Ishikawa (cell line): ENCODE results near the gene NSG1.

Source experiments
- CEBPB ChIP-seq: IDR thresholded peaks from 2 replicates; pipeline ENCODE4 v1.6.1; 2012
- CREB1 ChIP-seq: IDR thresholded peaks from 2 replicates; pipeline ENCODE4 v1.6.1; 2012; ENCODE audit warnings: low read depth
- EGR1 ChIP-seq: IDR thresholded peaks from 2 replicates; pipeline ENCODE4 v1.6.1; 2012
- EP300 ChIP-seq: IDR thresholded peaks from 2 replicates; pipeline ENCODE4 v1.6.1; 2012; ENCODE audit warnings: borderline replicate concordance
- FOXM1 ChIP-seq: IDR thresholded peaks from 2 replicates; pipeline ENCODE4 v1.6.1; 2012; ENCODE audit warnings: low read depth, borderline replicate concordance
- NFIC ChIP-seq: IDR thresholded peaks from 2 replicates; pipeline ENCODE4 v1.6.1; 2012
- RAD21 ChIP-seq: IDR thresholded peaks from 2 replicates; pipeline ENCODE4 v1.6.1; 2012; ENCODE audit warnings: low read depth
- TAF1 ChIP-seq: IDR thresholded peaks from 2 replicates; pipeline ENCODE4 v1.6.1; 2012; ENCODE audit warnings: low read depth, mild to moderate bottlenecking
- TCF12 ChIP-seq: IDR thresholded peaks from 2 replicates; pipeline ENCODE4 v1.6.1; 2012; ENCODE audit warnings: low read depth
- TEAD4 ChIP-seq: IDR thresholded peaks from 2 replicates; pipeline ENCODE4 v1.6.1; 2012
- YY1 ChIP-seq: IDR thresholded peaks from 2 replicates; pipeline ENCODE4 v1.6.1; 2012; ENCODE audit warnings: low read depth
- ZBTB7A ChIP-seq: IDR thresholded peaks from 2 replicates; pipeline ENCODE4 v1.6.1; 2012; ENCODE audit warnings: low read depth
- TF ChIP-seq, protein P1 (sequence below): IDR thresholded peaks from 2 replicates; pipeline ENCODE4 v1.6.1; 2012; ENCODE audit warnings: low read depth, mild to moderate bottlenecking
- TF ChIP-seq, protein P2 (sequence below): IDR thresholded peaks from 2 replicates; pipeline ENCODE4 v1.6.1; 2012
- TF ChIP-seq, protein P3 (sequence below): IDR thresholded peaks from 2 replicates; pipeline ENCODE4 v1.6.1; 2012

NSG1 gene

DNA sequence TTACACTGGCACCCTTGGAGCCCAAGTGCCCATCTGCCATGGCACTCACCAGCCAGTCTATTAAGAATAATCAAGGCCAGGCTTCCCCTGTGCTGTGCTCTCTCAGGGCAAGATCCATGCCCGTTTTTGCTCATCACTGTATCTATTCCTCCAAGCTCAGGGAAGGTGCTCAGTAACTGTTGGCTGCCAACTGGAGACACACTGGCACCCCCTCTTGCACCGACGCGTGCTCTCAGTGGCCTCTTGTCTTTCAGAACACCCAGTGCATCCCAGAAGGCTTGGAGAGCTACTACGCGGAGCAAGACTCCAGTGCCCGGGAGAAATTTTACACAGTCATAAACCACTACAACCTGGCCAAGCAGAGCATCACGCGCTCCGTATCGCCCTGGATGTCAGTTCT is 30.1 kb downstream of the NSG1 start:
- TF ChIP-seq CREB1 (no peak), EP300 (no peak), ZBTB7A (no peak), TAF1 (no peak), RAD21 (no peak), CEBPB (no peak), EGR1 (no peak), TEAD4 (no peak), FOXM1 (no peak), YY1 (no peak), TCF12 (no peak), NFIC (no peak)
- TF ChIP-seq, protein P1, sequence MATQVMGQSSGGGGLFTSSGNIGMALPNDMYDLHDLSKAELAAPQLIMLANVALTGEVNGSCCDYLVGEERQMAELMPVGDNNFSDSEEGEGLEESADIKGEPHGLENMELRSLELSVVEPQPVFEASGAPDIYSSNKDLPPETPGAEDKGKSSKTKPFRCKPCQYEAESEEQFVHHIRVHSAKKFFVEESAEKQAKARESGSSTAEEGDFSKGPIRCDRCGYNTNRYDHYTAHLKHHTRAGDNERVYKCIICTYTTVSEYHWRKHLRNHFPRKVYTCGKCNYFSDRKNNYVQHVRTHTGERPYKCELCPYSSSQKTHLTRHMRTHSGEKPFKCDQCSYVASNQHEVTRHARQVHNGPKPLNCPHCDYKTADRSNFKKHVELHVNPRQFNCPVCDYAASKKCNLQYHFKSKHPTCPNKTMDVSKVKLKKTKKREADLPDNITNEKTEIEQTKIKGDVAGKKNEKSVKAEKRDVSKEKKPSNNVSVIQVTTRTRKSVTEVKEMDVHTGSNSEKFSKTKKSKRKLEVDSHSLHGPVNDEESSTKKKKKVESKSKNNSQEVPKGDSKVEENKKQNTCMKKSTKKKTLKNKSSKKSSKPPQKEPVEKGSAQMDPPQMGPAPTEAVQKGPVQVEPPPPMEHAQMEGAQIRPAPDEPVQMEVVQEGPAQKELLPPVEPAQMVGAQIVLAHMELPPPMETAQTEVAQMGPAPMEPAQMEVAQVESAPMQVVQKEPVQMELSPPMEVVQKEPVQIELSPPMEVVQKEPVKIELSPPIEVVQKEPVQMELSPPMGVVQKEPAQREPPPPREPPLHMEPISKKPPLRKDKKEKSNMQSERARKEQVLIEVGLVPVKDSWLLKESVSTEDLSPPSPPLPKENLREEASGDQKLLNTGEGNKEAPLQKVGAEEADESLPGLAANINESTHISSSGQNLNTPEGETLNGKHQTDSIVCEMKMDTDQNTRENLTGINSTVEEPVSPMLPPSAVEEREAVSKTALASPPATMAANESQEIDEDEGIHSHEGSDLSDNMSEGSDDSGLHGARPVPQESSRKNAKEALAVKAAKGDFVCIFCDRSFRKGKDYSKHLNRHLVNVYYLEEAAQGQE = no peak
- TF ChIP-seq, protein P2, sequence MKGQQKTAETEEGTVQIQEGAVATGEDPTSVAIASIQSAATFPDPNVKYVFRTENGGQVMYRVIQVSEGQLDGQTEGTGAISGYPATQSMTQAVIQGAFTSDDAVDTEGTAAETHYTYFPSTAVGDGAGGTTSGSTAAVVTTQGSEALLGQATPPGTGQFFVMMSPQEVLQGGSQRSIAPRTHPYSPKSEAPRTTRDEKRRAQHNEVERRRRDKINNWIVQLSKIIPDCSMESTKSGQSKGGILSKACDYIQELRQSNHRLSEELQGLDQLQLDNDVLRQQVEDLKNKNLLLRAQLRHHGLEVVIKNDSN = no peak
- TF ChIP-seq, protein P3, sequence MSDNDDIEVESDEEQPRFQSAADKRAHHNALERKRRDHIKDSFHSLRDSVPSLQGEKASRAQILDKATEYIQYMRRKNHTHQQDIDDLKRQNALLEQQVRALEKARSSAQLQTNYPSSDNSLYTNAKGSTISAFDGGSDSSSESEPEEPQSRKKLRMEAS = no peak

DNA sequence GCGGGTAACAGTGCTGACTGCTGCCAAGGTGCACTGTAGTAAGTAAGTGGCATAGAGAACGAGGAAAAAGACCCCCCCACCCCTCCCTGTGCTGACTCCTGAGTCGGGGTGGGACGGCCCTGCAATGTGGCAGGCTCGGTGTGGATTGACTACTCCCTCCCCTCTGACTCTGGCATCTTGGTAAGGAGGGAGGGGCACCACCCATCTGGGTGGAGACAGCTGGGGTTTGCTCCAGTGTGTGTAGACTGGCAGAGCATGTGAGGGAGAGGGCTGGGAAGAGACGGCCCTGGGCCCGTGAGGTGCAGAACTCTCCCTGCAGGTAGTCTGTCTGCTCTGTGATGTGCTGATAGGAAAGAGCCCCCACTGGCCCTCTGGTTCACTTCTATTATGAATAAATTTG is 31.0 kb downstream of the NSG1 start:
- TF ChIP-seq EP300 = no peak
- no peak for TF ChIP-seq ZBTB7A
- TF ChIP-seq EGR1 = no peak
- no peak for TF ChIP-seq RAD21
- TF ChIP-seq NFIC = no peak
- no peak for TF ChIP-seq TAF1
- TF ChIP-seq, protein P3 = no peak

DNA sequence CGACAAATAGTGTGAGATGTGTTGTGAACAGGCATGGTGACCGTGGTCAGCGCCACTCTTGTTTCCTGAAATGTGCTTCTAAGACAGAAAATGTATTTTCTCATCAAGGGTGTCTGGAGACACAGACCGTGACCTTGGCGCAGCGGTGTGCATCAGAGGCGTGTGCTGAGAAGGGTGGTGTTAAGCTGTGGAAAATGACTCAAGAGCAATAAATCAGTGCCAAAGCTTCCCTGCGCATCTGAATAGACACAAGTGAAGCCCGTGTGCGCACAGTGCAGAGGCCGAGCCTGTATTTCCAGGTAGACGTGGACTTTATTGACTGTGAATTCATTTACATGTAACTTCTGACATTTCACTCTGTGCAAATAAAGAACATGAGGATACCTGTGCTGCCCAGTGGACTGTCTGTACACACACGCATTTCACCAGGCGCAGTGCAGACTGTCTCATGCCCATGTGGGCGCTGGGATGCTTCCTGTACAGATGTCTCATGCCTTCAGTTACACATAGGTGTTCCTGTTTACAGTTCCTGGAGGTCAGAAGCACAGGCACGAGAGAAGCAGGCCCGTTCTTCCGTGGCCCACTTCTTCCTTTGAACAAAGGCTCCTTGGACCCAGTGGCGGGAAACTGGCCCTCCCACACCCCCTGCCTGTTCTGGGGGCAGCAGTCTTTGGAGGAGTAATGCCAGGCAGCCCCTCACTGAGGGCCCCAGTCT is 31.9 kb downstream of the NSG1 start:
- TF ChIP-seq TEAD4 = no peak
- TF ChIP-seq, protein P3 = no peak
- TF ChIP-seq NFIC = no peak
- TF ChIP-seq FOXM1 = no peak
- no peak for TF ChIP-seq TCF12

DNA sequence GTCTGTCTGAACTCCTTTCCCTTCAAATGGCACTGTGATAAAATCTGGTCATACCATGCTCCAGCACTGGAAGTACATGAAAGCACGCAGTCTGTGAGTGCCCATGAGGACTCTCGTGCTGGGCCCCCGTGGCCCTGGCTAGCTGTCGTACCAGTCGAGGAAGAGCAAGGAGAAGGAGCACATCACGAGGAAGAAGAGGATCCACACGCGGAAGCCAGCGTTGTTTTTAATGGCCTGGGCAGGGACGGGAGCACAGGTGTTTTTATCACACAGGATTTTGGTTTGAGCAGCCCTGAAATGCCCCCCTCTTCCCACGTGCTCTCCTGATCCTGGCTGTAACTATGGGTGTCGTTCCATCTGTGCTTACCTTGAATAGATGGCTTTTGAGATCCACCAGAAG is 33.0 kb downstream of the NSG1 start:
- TF ChIP-seq FOXM1 = no peak
- TF ChIP-seq YY1 = no peak

DNA sequence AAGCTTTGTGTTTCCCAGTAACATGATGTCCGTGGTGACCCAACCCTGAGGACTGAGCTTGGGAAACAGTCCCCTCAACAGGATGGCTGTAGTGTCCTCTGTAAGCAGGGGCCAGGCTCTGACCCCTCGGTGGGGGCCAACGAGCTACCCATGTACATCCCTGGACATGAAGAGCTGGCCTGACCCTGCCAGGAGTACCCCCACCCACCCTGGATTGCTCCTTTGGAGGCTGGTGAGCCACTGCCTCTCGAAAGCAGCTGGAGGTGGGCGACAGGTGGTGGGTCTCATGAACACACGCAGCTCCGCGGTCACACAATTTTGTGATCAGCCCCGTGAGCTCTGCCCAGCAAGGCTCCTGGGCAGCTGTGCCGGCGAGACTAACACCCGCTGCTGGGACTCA is 33.5 kb downstream of the NSG1 start:
- TF ChIP-seq EGR1 (no peak), TAF1 (no peak), EP300 (no peak), NFIC (no peak), RAD21 (no peak), YY1 (no peak), FOXM1 (no peak), TEAD4 (no peak), CREB1 (no peak), ZBTB7A (no peak), TCF12 (no peak), CEBPB (no peak)
- TF ChIP-seq, protein P2 = no peak
- TF ChIP-seq, protein P3 = no peak
- TF ChIP-seq, protein P1 = no peak

DNA sequence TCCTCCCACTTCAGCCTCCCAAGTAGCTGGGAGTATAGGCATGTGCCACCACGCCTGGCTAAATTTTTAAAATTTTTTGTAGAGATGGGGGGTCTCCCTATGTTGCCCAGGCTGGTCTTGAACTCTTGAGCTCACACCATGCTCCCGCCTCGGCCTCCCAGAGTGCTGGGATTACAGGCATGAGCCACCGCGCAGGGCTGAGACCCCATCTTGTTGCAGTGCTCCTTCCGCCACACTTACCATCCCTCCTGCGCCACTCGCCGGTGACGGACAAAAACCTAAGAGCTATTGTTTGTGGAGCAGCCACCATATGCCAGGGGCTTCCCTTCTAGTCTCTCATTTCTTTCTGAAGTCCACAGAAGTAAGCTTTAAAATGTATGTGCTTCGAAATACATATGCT is 34.5 kb downstream of the NSG1 start:
- TF ChIP-seq EP300 (no peak), CEBPB (no peak), CREB1 (no peak), TAF1 (no peak), YY1 (no peak), ZBTB7A (no peak), FOXM1 (no peak), TEAD4 (no peak), EGR1 (no peak), TCF12 (no peak), RAD21 (no peak), NFIC (no peak)
- TF ChIP-seq, protein P1 = no peak
- TF ChIP-seq, protein P2 = no peak
- TF ChIP-seq, protein P3 = no peak
